Measurements from ENCODE around the gene DBX1. TPM values are rescaled to one million over a fixed set of nuclear protein-coding genes. Genes with fewer than 3 reads are reported as not detected.
A peak's percentile ranks its signal among the peaks of the same experiment; 100 is the strongest.

Gene DBX1
- total and polyA plus RNA-seq, 2 experiments from 2014 or later = not detected

DNA sequence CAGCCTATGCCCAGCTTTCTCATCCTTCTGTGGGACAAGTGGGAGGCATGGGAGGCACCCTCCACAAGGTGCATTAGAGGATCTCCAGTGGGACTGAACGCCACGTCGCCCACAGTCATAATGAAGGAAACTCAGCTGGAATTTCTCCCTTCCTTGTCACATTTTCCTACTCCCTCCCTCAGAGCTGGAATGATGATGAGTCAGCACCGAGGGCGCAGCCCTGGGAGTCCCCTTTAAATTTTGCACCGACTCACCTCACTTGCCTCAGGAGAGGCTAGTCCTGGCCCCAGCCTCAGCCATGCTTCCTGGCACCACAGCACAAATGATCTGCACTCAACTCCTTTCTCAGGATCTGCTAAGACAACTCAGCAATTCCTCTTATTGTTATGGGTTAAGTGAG lies 34.3 kb downstream of the DBX1 start:
- DNase-seq (ENCODE audit: low read depth in 1 of 2, low spot score in 1 of 2) = peak in 1 of 2 donors; percentile 48
- TF ChIP-seq, protein P1, sequence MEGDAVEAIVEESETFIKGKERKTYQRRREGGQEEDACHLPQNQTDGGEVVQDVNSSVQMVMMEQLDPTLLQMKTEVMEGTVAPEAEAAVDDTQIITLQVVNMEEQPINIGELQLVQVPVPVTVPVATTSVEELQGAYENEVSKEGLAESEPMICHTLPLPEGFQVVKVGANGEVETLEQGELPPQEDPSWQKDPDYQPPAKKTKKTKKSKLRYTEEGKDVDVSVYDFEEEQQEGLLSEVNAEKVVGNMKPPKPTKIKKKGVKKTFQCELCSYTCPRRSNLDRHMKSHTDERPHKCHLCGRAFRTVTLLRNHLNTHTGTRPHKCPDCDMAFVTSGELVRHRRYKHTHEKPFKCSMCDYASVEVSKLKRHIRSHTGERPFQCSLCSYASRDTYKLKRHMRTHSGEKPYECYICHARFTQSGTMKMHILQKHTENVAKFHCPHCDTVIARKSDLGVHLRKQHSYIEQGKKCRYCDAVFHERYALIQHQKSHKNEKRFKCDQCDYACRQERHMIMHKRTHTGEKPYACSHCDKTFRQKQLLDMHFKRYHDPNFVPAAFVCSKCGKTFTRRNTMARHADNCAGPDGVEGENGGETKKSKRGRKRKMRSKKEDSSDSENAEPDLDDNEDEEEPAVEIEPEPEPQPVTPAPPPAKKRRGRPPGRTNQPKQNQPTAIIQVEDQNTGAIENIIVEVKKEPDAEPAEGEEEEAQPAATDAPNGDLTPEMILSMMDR (IDR thresholded peaks at IDR 0.05; ENCODE audit: low read depth, low read length) = no peak
- H3K4me1 ChIP-seq (ENCODE audit: low read depth) = no peaks in the 10 kb centered on the region
- peaks cover 2% of the 10 kb centered on the region for H3K36me3 ChIP-seq
- no peaks in the 10 kb centered on the region for H3K9me3 ChIP-seq (ENCODE audit: low read depth)
- H3K27ac ChIP-seq = no peak overlapping the region
- H3K27me3 ChIP-seq = peaks cover 8% of the 10 kb centered on the region
- H3K4me3 ChIP-seq = no peak overlapping the region

DNA sequence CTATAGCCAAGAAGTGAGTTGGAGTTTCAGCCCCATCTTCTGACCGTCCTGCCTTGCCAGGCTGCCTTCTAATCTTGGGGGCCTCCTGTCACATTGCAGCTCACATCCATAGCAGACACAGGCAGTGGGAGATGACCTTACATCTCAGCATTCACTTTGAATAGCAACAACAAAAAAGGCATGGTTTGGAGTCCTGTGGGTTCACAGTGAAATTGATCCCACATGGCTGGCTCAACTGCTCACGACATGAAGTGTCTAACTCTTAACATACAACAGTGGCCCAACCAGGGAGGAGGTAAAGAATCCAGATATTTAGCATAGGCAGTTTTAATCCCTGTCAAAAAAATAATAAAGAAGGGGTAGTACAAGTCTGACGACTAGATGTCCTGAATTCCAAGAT lies 38.1 kb downstream of the DBX1 start:
- TF ChIP-seq, protein P1 (IDR thresholded peaks at IDR 0.05; ENCODE audit: low read depth, low read length) = no peak
- no peaks in the 10 kb centered on the region for H3K27me3 ChIP-seq
- no peak overlapping the region for H3K4me3 ChIP-seq
- H3K4me1 ChIP-seq (ENCODE audit: low read depth) = no peaks in the 10 kb centered on the region
- H3K27ac ChIP-seq = no peak overlapping the region
- H3K36me3 ChIP-seq = peaks cover 38% of the 10 kb centered on the region
- DNase-seq (ENCODE audit: low read depth in 1 of 2, low spot score in 1 of 2) = no peak
- H3K9me3 ChIP-seq (ENCODE audit: low read depth) = no peaks in the 10 kb centered on the region

DNA sequence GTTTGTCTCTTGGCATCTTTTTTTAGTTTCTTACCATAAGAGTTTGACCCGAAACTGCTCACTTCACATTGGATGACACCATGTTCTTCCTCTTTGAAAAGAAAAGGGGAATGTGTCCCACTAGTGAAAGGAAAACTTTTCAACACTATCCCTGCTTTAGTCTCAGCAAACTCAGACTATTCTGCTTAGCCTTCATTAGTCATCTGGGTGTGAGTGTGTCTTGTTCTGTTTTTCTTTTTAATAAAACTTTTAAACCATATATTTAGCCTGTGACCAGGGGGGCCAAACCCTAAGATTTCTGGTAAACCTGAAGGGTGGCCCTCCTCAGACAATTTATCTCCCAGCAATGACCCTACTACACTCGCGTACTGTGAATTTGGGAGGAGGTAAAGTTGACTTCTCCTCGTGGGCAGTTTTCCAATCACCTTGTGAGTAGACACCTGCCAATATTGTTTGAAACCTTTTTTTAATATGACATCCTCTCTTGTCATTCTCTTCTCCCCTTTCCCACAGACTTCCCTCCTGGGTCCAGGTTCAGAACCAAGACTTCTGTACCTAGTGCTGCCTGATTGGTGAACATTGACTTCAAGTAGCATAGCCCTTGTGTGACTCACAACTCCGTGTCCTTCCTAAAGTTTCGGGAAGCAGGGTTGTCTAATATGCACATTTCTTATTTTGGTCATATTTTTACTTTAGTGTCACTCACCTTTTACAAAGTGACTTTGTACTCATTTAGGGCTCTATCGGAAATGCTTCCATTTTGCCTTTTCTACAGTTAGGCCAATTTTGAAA lies 39.9 kb downstream of the DBX1 start:
- Histone ChIP-seq H3K9me3 (ENCODE audit: low read depth) (no peaks in the 10 kb centered on the region), H3K27ac (peak overlapping the region; percentile 52), H3K4me3 (no peak overlapping the region), H3K27me3 (no peaks in the 10 kb centered on the region), H3K36me3 (peaks cover 55% of the 10 kb centered on the region), H3K4me1 (ENCODE audit: low read depth) (no peaks in the 10 kb centered on the region)
- TF ChIP-seq, protein P1 (IDR thresholded peaks at IDR 0.05; ENCODE audit: low read depth, low read length) = no peak
- no peak for DNase-seq (ENCODE audit: low read depth in 1 of 2, low spot score in 1 of 2)

DNA sequence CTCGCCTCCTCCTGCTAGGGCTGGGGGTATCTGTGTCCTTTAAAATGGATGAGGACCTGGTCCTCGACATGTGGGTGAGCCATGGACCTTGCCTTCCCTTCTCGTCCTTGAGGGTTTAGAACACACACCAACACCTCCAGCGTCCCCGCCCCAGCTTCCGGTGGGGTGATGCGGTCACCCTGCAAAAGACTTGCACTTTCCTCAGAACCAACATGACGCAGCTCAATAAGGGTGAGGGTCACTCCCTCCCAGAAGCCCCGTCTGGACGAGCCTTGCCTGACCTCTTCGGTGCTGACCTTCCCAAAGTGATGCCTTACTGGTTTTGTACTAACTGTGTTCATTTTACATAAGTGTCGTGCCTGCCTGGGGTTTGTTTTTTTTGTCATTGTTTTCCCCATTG lies 41.0 kb downstream of the DBX1 start:
- TF ChIP-seq, protein P1 (IDR thresholded peaks at IDR 0.05; ENCODE audit: low read depth, low read length) = no peak
- H3K36me3 ChIP-seq = peaks cover 65% of the 10 kb centered on the region
- H3K4me3 ChIP-seq = no peak overlapping the region
- no peaks in the 10 kb centered on the region for H3K9me3 ChIP-seq (ENCODE audit: low read depth)
- no peaks in the 10 kb centered on the region for H3K27me3 ChIP-seq
- no peak for DNase-seq (ENCODE audit: low read depth in 1 of 2, low spot score in 1 of 2)
- peak overlapping the region; percentile 52 for H3K27ac ChIP-seq
- H3K4me1 ChIP-seq (ENCODE audit: low read depth) = no peaks in the 10 kb centered on the region

DNA sequence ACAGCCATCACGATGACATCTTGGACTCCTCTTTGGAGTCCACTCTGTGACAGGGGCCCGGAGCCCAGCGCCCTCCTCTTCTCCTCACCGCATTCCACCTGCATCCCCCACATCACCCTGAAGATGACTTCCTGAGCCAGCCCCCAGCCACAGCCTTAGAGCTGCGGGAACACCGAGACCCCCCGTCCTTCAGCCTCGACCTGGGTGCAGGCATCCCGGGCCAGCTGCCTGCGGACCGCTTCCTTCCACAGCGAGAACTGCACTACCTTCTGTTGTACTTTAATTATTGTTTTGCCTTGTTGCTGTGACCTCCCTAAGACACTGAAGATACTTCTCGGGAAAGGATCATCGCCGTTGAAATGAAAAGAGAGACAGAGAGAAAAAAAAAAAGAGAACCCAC lies 42.1 kb downstream of the DBX1 start:
- TF ChIP-seq, protein P1 (IDR thresholded peaks at IDR 0.05; ENCODE audit: low read depth, low read length) = no peak
- peaks cover 76% of the 10 kb centered on the region for H3K36me3 ChIP-seq
- no peak for DNase-seq (ENCODE audit: low read depth in 1 of 2, low spot score in 1 of 2)

More for the DNA sequence above, 42.1 kb downstream of the DBX1 start:
- Histone ChIP-seq H3K27ac (no peak overlapping the region), H3K9me3 (ENCODE audit: low read depth) (no peaks in the 10 kb centered on the region), H3K27me3 (no peaks in the 10 kb centered on the region), H3K4me3 (no peak overlapping the region), H3K4me1 (ENCODE audit: low read depth) (no peaks in the 10 kb centered on the region)

All from cardiac muscle cell (in vitro differentiated cells and primary cell).